Measurements from ENCODE around the gene NFYA.

The NFYA gene

GRCh38 chr6:41065550-41066026 is 7.2 kb upstream of the NFYA start:
- H2BK12ac ChIP-seq (ENCODE audit: low read length in 2 of 2): no peak overlapping the region
- H3K4me2 ChIP-seq (ENCODE audit: low read length, poor library complexity, severe bottlenecking): no peak overlapping the region
- no peak overlapping the region for H3K4ac ChIP-seq (ENCODE audit: low read depth in 1 of 2, low read length in 2 of 2)
- no peaks in the 10 kb centered on the region for H3K9me3 ChIP-seq (ENCODE audit: control insufficient read depth, low read length)
- H2BK5ac ChIP-seq (ENCODE audit: low read depth, low read length, poor library complexity, severe bottlenecking): no peak overlapping the region
- no peak overlapping the region for H2AK5ac ChIP-seq (ENCODE audit: low read length, severe bottlenecking)
- no peak overlapping the region for H2AFZ ChIP-seq (ENCODE audit: low read depth, low read length)
- no peak overlapping the region for H3K4me3 ChIP-seq (ENCODE audit: insufficient read depth in 1 of 2, low read depth in 1 of 2, low read length in 2 of 2)
- DNase-seq: no peak
- WGBS: 95% methylated on average over 2 of the region's 2 CpGs
- H3K4me1 ChIP-seq (ENCODE audit: control insufficient read depth, insufficient read depth, low read depth, low read length): peaks cover 2% of the 10 kb centered on the region
- no peak overlapping the region for H4K8ac ChIP-seq (ENCODE audit: low read length)
- H3K36me3 ChIP-seq (ENCODE audit: control insufficient read depth in 1 of 2, insufficient read depth in 2 of 2, low read depth in 1 of 2, low read length in 2 of 2): peaks cover 5 to 59% of the 10 kb centered on the region in 2 experiments
- peaks cover 13% of the 10 kb centered on the region for H3K79me1 ChIP-seq (replicated peaks; ENCODE audit: low read length, poor library complexity, severe bottlenecking)
- H3K9ac ChIP-seq (ENCODE audit: low read length): peak overlapping the region; percentile 15
- no peak overlapping the region for H4K91ac ChIP-seq (ENCODE audit: low read length)
- no peak overlapping the region for H3K14ac ChIP-seq (ENCODE audit: low read length in 2 of 2)
- H2BK120ac ChIP-seq (ENCODE audit: low read depth, low read length): no peak overlapping the region
- H3K23ac ChIP-seq (ENCODE audit: low read length in 2 of 2): no peak overlapping the region
- no peaks in the 10 kb centered on the region for H3K27me3 ChIP-seq (ENCODE audit: control insufficient read depth in 1 of 2, insufficient read depth in 1 of 2, low read length in 2 of 2)
- H3K18ac ChIP-seq (ENCODE audit: low read depth in 1 of 2, low read length in 2 of 2): no peak overlapping the region
- no peak overlapping the region for H2BK15ac ChIP-seq (ENCODE audit: low read depth, poor library complexity, severe bottlenecking)
- H3K27ac ChIP-seq (ENCODE audit: low read length, poor library complexity, severe bottlenecking): no peak overlapping the region

DNA sequence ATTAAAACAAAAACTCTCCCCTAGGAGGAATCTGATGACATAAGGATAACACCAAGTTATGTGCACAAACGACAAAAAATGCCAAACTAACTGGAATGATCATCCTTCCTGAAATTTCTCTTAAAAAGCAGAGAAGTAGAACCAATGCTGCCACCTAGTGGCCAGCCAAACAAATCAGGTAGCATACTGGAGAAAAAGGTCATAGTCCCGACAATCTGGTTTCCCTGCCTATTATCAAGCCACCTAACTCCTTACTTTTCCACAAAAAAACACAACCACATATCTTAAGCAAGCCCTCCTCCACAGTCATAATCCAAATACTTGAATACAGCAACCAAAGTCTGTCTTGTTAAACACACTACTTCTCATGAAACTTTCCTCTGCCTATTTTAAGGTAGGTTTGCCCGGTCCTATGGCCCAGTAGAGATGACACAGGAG is 5.9 kb upstream of the NFYA start:
- no peak overlapping the region for H4K91ac ChIP-seq (ENCODE audit: low read length)
- DNase-seq: peak; percentile 77
- no peak overlapping the region for H2BK12ac ChIP-seq (ENCODE audit: low read length in 2 of 2)
- H3K14ac ChIP-seq (ENCODE audit: low read length in 2 of 2): no peak overlapping the region
- 41% methylated on average over 3 of the region's 3 CpGs for WGBS
- no peak overlapping the region for H2BK15ac ChIP-seq (ENCODE audit: low read depth, poor library complexity, severe bottlenecking)
- no peak overlapping the region for H3K4me3 ChIP-seq (ENCODE audit: insufficient read depth in 1 of 2, low read depth in 1 of 2, low read length in 2 of 2)
- peaks cover 14% of the 10 kb centered on the region for H3K79me1 ChIP-seq (replicated peaks; ENCODE audit: low read length, poor library complexity, severe bottlenecking)
- H2BK120ac ChIP-seq (ENCODE audit: low read depth, low read length): no peak overlapping the region
- no peaks in the 10 kb centered on the region for H3K9me3 ChIP-seq (ENCODE audit: control insufficient read depth, low read length)
- no peak overlapping the region for H3K27ac ChIP-seq (ENCODE audit: low read length, poor library complexity, severe bottlenecking)
- no peak overlapping the region for H2AFZ ChIP-seq (ENCODE audit: low read depth, low read length)
- H4K8ac ChIP-seq (ENCODE audit: low read length): no peak overlapping the region
- H3K23ac ChIP-seq (ENCODE audit: low read length in 2 of 2): no peak overlapping the region
- H3K36me3 ChIP-seq (ENCODE audit: control insufficient read depth in 1 of 2, insufficient read depth in 2 of 2, low read depth in 1 of 2, low read length in 2 of 2): peaks cover 0 to 60% of the 10 kb centered on the region in 2 experiments
- H2BK5ac ChIP-seq (ENCODE audit: low read depth, low read length, poor library complexity, severe bottlenecking): no peak overlapping the region
- H3K4me1 ChIP-seq (ENCODE audit: control insufficient read depth, insufficient read depth, low read depth, low read length): no peaks in the 10 kb centered on the region
- H3K27me3 ChIP-seq (ENCODE audit: control insufficient read depth in 1 of 2, insufficient read depth in 1 of 2, low read length in 2 of 2): no peaks in the 10 kb centered on the region
- no peak overlapping the region for H3K4me2 ChIP-seq (ENCODE audit: low read length, poor library complexity, severe bottlenecking)
- no peak overlapping the region for H3K9ac ChIP-seq (ENCODE audit: low read length)
- H3K4ac ChIP-seq (ENCODE audit: low read depth in 1 of 2, low read length in 2 of 2): no peak overlapping the region
- H2AK5ac ChIP-seq (ENCODE audit: low read length, severe bottlenecking): no peak overlapping the region
- H3K18ac ChIP-seq (ENCODE audit: low read depth in 1 of 2, low read length in 2 of 2): no peak overlapping the region

DNA sequence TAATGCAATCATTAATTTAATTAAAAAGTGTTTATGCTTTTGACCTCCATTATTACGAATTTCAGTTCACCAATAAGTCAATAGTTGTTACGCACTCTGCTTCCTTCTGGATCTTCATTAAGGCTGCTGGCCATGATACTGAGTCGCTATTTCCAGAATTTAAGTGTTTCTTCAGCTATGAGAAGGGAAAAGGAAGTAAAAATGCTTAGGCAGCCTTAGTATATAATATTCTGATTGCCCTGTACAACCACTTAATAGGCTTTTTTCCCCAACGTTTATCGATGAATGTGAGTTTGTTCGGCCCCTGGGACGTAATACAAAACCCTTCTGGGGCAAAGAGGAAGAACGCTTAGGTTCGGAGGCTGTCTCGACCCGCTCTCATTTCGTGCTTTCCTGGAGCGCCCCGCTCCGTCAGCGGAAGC is 1.3 kb upstream of the NFYA start:
- Histone ChIP-seq H3K9me3 (ENCODE audit: control insufficient read depth, low read length) (no peaks in the 10 kb centered on the region), H2BK5ac (ENCODE audit: low read depth, low read length, poor library complexity, severe bottlenecking) (no peak overlapping the region), H3K23ac (ENCODE audit: low read length in 2 of 2) (no peak overlapping the region), H4K8ac (ENCODE audit: low read length) (no peak overlapping the region), H3K4ac (ENCODE audit: low read depth in 1 of 2, low read length in 2 of 2) (no peak overlapping the region), H3K27me3 (ENCODE audit: control insufficient read depth in 1 of 2, insufficient read depth in 1 of 2, low read length in 2 of 2) (no peaks in the 10 kb centered on the region), H3K27ac (ENCODE audit: low read length, poor library complexity, severe bottlenecking) (peak overlapping the region; percentile 96), H2BK12ac (ENCODE audit: low read length in 2 of 2) (no peak overlapping the region), H2BK15ac (ENCODE audit: low read depth, poor library complexity, severe bottlenecking) (no peak overlapping the region), H3K79me1 (replicated peaks; ENCODE audit: low read length, poor library complexity, severe bottlenecking) (peaks cover 8% of the 10 kb centered on the region), H2AFZ (ENCODE audit: low read depth, low read length) (no peak overlapping the region), H3K4me3 (ENCODE audit: insufficient read depth in 1 of 2, low read depth in 1 of 2, low read length in 2 of 2) (peak overlapping the region; percentile 66 to 88), H3K36me3 (ENCODE audit: control insufficient read depth in 1 of 2, insufficient read depth in 2 of 2, low read depth in 1 of 2, low read length in 2 of 2) (peaks cover 0 to 36% of the 10 kb centered on the region in 2 experiments), H3K14ac (ENCODE audit: low read length in 2 of 2) (no peak overlapping the region), H4K91ac (ENCODE audit: low read length) (no peak overlapping the region), H3K4me1 (ENCODE audit: control insufficient read depth, insufficient read depth, low read depth, low read length) (no peaks in the 10 kb centered on the region), H3K4me2 (ENCODE audit: low read length, poor library complexity, severe bottlenecking) (peak overlapping the region; percentile 69), H3K9ac (ENCODE audit: low read length) (peak overlapping the region; percentile 96), H2AK5ac (ENCODE audit: low read length, severe bottlenecking) (no peak overlapping the region), H2BK120ac (ENCODE audit: low read depth, low read length) (no peak overlapping the region), H3K18ac (ENCODE audit: low read depth in 1 of 2, low read length in 2 of 2) (no peak overlapping the region)
- 2% methylated on average over 15 of the region's 16 CpGs for WGBS
- no peak for DNase-seq

GRCh38 chr6:41071923-41072835 is 595 bp upstream of the NFYA start, which contains the start of gene OARD1:
OARD1 (minus strand) TSS chr6:41072356; CDS start chr6:41071634, 722 bp downstream.
- H3K4me2 ChIP-seq (ENCODE audit: low read length, poor library complexity, severe bottlenecking): peak within 1 kb of the TSS; percentile 82
- no peaks in the 10 kb centered on the region for H3K27me3 ChIP-seq (ENCODE audit: control insufficient read depth in 1 of 2, insufficient read depth in 1 of 2, low read length in 2 of 2)
- peak within 1 kb of the TSS; percentile 8 for H2AFZ ChIP-seq (ENCODE audit: low read depth, low read length)
- peak within 1 kb of the TSS; percentile 85 to 88 for H3K4me3 ChIP-seq (ENCODE audit: insufficient read depth in 1 of 2, low read depth in 1 of 2, low read length in 2 of 2)
- peak within 1 kb of the TSS in 1 of 2 experiments; percentile 83 for H3K23ac ChIP-seq (ENCODE audit: low read length in 2 of 2)
- H2BK5ac ChIP-seq (ENCODE audit: low read depth, low read length, poor library complexity, severe bottlenecking): peak within 1 kb of the TSS; percentile 96
- H3K9ac ChIP-seq (ENCODE audit: low read length): peak within 1 kb of the TSS; percentile 96
- no peak within 1 kb of the TSS for H2BK12ac ChIP-seq (ENCODE audit: low read length in 2 of 2)
- WGBS: under 1% methylated on average over 56 of the region's 63 CpGs
- H3K36me3 ChIP-seq (ENCODE audit: control insufficient read depth in 1 of 2, insufficient read depth in 2 of 2, low read depth in 1 of 2, low read length in 2 of 2): peaks cover 0 to 33% of the 10 kb centered on the region in 2 experiments
- no peaks in the 10 kb centered on the region for H3K9me3 ChIP-seq (ENCODE audit: control insufficient read depth, low read length)
- H2AK5ac ChIP-seq (ENCODE audit: low read length, severe bottlenecking): peak within 1 kb of the TSS; percentile 94
- peak within 1 kb of the TSS; percentile 72 to 87 for H3K14ac ChIP-seq (ENCODE audit: low read length in 2 of 2)
- DNase-seq: peak; percentile 100
- peak within 1 kb of the TSS; percentile 39 to 96 for H3K4ac ChIP-seq (ENCODE audit: low read depth in 1 of 2, low read length in 2 of 2)
- peaks cover 7% of the 10 kb centered on the region for H3K79me1 ChIP-seq (replicated peaks; ENCODE audit: low read length, poor library complexity, severe bottlenecking)
- no peaks in the 10 kb centered on the region for H3K4me1 ChIP-seq (ENCODE audit: control insufficient read depth, insufficient read depth, low read depth, low read length)
- peak within 1 kb of the TSS; percentile 96 for H4K91ac ChIP-seq (ENCODE audit: low read length)
- H2BK120ac ChIP-seq (ENCODE audit: low read depth, low read length): peak within 1 kb of the TSS; percentile 97
- peak within 1 kb of the TSS; percentile 94 for H2BK15ac ChIP-seq (ENCODE audit: low read depth, poor library complexity, severe bottlenecking)
- peak within 1 kb of the TSS; percentile 79 for H4K8ac ChIP-seq (ENCODE audit: low read length)
- peak within 1 kb of the TSS; percentile 96 for H3K27ac ChIP-seq (ENCODE audit: low read length, poor library complexity, severe bottlenecking)
- peak within 1 kb of the TSS; percentile 97 to 98 for H3K18ac ChIP-seq (ENCODE audit: low read depth in 1 of 2, low read length in 2 of 2)
